GM21529 (cell line): Measurements from ENCODE around the gene PPFIBP1.
A peak's percentile ranks its signal among the peaks of the same experiment; 100 is the strongest.
"Not testable (repeated sequence)": the region's sequence is repeated elsewhere in the genome, so short reads cannot be mapped to it uniquely, and the experiment has no call there.

Experiments
- ATAC-seq: cut with Tn5 transposase; IDR thresholded peaks from one replicate; pipeline ENCODE4 v1.9.1; 2021; ENCODE audit not compliant: unreplicated experiment

The PPFIBP1 gene

DNA sequence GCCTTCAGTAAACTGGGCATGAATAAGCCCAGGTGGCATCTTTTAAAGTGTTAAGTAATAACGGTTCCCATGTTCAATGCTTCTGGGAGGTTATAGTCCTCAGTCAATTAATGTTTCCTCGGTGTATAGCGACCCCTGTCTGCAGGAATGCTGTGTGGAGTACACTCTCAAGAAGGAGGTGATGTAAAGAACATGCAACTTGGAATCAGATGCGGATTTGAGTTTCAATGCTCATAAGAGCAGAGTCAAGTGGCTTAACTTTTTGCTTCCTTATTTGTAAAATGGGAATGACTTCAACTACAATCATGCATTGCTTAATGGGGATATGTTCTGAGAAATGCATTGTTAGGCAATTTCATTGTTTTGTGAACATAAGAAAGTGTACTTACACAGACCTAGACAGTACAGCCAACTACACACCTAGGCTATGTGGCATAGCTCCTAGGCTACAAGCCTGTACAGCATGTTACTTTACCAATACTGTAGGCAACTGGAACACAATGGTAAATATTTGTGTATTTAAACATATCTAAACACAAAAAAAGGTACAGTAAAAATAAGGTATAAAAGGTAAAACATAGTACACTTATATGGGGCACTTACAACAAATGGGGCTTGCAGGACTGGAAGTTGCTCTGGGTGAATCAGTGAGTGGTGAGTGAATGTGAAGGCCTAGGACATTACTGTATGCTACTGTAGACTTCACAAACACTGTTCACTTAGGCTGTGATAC is 179.9 kb downstream of the PPFIBP1 start:
- ATAC-seq = peak; percentile 97

DNA sequence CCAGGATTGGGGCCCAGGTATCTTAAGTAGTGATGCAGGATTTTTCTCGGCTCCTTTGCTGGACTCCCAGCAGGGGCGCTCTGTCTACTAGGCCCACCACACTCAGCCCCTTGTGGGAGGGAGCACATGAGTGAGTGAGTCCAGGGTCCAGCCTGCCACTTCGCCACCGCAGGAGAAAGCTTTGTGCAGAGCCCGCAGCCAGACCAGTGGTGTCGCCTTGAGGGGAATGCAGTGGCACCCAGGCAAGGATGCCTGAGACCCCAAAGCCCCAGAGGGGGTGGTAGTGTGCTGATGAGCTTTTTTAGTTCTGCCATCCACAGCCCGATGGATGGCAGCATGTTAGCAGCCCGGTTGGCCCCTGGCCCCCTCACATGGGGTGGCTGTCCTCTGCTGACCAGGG is 181.3 kb downstream of the PPFIBP1 start:
- no peak for ATAC-seq

DNA sequence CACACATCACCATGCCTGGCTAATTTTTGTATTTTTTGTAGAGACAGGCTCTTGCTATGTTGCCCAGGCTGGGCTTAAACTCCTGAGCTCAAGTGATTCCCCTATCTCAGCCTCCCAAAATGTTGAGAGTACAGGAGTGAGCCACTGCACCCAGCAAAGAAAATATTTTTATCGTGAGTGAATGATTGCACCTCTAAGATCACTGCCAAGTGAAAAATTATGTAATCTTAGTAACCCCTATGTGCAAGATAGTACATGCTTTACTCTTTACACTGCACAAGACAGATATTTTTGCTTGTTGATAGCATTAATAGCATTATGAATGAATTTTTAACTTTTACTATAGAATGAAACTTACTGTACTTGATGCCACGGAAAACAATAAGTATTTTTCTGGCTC is 183.2 kb downstream of the PPFIBP1 start:
- ATAC-seq = no peak

- no peak for ATAC-seq
Measured at GRCh38 chr12:27709212-27709931, 185.4 kb downstream of the PPFIBP1 start.

DNA sequence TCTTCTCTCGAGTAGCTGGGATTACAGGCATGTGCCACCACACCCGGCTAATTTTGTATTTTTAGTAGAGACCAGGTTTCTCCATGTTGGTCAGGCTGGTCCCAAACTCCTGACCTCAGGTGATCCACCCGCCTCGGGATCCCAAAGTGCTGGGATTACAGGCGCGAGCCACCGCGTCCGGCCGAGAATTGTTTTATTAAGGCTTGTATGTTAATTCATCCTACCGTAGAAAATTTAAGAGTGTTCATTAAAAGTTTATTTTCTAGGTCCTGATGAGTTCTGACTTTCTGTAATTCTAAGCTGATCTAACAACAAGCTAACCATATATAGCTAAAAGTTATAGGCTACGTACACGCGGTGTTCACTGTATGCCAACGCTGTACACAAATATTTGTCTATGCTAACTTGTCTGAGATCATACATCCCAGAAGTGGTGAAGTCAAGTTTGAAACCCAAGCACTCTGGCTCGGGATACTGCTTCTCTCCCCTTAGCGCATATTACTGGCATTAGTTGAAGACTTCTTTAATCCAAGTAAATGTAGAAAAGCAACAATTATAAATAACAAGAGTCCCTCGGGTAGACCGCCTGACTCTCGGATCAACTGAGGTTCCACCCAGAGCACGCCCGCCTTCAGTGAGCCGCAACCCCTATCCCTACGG is 186.1 kb downstream of the PPFIBP1 start:
- ATAC-seq = peak; percentile 35

DNA sequence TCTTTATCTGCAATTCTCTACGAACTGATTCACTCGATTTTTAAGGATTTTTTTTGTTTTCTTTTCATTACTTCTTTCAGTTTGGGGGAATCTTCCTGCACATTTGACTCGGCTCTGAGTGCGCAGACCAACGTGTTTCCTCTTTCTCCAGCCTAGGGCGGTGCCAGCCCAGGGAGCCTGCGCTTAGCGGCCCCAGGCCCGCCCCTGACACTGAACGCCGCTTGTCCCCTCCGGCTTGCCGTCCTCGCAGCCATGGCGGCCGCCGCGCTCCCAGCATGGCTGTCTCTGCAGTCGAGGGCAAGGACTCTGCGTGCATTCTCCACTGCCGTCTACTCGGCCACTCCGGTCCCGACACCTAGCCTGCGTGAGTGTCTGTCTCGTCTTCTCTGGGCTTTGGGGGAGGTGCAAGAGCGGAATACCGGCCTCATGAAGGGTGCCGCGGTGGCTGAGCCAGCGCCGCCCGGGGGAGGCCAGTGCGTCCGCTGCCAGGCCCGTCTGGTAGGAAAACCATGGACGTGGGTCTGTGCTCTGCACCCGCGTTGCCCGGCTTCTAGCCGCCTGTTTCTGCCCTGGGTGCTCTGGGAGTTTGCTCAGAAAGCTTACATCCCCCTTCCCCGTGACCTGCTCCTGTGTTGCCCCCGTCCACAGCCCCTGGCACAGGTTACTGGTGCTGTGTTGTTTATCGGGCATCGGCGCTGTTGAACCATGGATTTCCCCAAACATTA is 186.7 kb downstream of the PPFIBP1 start, which contains the start of gene MRPS35:
Gene MRPS35 (plus strand): TSS at position 241 of the 725 bp plus-strand sequence. CDS start 12 bp downstream, at position 253.
- ATAC-seq = peak; percentile 98

- peak; percentile 16 for ATAC-seq
Measured at GRCh38 chr12:27711317-27711682, 187.3 kb downstream of the PPFIBP1 start.

DNA sequence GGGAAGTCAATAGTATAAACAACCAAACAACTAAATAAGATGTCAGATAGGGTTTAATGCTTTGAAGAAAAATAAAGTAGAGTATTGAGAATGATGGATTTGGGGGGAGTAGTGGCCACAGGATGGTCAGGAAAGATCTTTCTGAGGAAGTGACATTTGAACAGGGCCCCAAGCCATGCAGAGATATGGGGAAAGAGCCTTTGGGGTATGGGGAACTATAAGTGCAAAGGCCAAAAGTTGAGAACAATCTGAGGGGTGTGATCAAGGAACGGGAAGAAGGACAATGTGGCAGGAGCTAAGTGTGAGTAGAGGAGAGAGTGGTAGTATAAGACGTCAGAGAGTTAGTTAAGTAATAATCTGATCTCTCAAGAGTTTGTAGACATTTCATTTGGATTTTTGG is 188.0 kb downstream of the PPFIBP1 start:
- ATAC-seq = no peak

DNA sequence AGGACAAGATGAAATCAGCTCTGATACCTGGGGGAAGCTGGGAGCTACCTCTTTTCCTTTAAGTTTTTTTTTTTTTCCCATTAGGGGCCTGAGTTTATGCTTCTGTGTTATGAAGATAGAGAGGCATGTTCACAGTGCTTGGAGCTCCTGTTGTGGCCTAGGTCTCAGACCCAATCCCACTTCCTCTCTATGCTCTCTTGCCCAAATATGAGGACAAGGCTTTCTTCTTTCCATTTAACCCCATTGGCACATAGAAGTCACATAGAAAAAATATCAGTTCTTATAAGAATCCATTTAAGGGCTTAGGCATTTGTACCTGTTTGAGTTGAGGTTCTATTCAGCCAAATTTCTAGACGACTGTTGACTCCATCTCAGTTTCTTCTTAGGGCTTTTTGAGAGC is 199.2 kb downstream of the PPFIBP1 start:
- ATAC-seq = no peak

DNA sequence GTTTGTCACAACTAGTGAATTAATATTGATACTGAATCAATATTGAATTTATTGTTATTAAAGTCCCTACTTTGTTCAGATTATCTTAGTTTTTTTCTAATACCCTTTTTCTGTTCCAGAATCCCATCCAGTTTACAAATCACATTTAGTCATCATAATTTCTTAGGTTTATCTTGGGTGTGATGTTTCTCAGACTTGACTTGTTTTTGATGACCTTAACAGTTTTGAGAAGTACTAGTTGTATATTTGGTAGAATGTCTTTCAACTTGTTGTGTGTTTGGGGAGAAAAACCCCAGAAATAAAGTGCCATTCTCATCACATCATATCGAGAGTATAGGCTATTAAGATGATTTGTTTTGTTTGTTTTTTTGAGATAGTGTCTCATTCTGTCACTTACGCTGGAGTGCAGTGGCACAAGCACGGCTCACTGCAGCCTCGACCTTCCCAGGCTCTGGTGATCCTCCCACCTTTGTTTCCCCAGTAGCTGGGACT is 206.1 kb downstream of the PPFIBP1 start:
- ATAC-seq = no peak

DNA sequence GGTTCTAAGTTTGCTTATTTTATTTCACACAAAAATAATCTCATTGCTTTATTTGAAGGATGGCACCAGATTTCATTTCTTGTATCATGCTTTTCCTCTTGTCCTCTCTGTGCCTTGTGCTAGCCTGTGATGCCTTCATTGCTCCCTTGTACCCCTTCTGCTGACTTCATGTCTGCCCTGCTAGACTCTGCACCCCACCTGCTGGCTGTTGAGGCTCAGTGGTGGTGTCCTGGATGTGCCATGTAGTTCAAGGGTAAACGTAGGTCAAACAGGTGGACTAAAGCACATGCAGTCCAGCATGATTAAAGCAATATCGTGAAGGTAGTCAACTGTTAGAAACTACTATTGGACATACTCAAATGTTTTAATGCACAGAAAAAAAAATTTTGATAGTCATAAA is 208.3 kb downstream of the PPFIBP1 start:
- no peak for ATAC-seq

GRCh38 chr12:27733052-27733656 is 209.1 kb downstream of the PPFIBP1 start:
- ATAC-seq = peak; percentile 64

GRCh38 chr12:27733791-27734190 is 209.8 kb downstream of the PPFIBP1 start:
- ATAC-seq = no peak

GRCh38 chr12:27734321-27734720 is 210.3 kb downstream of the PPFIBP1 start:
- not testable (repeated sequence) for ATAC-seq

GRCh38 chr12:27743601-27744000 is 219.6 kb downstream of the PPFIBP1 start:
- no peak for ATAC-seq
